Measurements from ENCODE around the gene GLB1L2. TPM values are rescaled to one million over a fixed set of nuclear protein-coding genes. Genes with fewer than 3 reads are reported as not detected.

GLB1L2 gene
- polyA plus RNA-seq, 1 of the 3 experiments (the other 2 are of a cell fraction): 3.4 TPM

GRCh38 chr11:134363161-134363560 is 31.4 kb downstream of the GLB1L2 start:
- ChIA-PET POLR2A (no interaction called here), CTCF (no interaction called here)
- no peaks in the 10 kb centered on the region for H3K27me3 ChIP-seq (ENCODE audit: insufficient read depth)
- no peak overlapping the region for H3K4me2 ChIP-seq
- no peak overlapping the region for H3K9ac ChIP-seq
- H4K20me1 ChIP-seq (ENCODE audit: insufficient read depth): no peaks in the 10 kb centered on the region
- TF ChIP-seq JUND (IDR thresholded peaks at IDR 0.05) (no peak), FOXJ3 (CRISPR knock-in tag; IDR thresholded peaks at IDR 0.05) (no peak), USF1 (IDR thresholded peaks at IDR 0.05; ENCODE audit: borderline replicate concordance, low read depth) (no peak), NFIC (IDR thresholded peaks at IDR 0.05; ENCODE audit: borderline replicate concordance) (no peak), EP300 (IDR thresholded peaks at IDR 0.05; ENCODE audit: borderline replicate concordance in 1 of 2, low read depth in 1 of 2, low read length in 1 of 2) (no peak), TCF12 (IDR thresholded peaks at IDR 0.05) (no peak), RFX5 (IDR thresholded peaks at IDR 0.05; ENCODE audit: low read length) (no peak), TAF1 (IDR thresholded peaks at IDR 0.05; ENCODE audit: borderline replicate concordance, low read depth, low read length) (no peak), GABPA (IDR thresholded peaks at IDR 0.05; ENCODE audit: low read depth) (no peak), CHD2 (IDR thresholded peaks at IDR 0.05; ENCODE audit: low read length, partially characterized antibody) (no peak), RCOR1 (IDR thresholded peaks at IDR 0.05; ENCODE audit: low read length) (no peak), ELF1 (IDR thresholded peaks at IDR 0.05) (no peak), YY1 (IDR thresholded peaks at IDR 0.05; ENCODE audit: low read depth) (no peak), ZBTB33 (IDR thresholded peaks at IDR 0.05; ENCODE audit: borderline replicate concordance, low read depth) (no peak), MXI1 (IDR thresholded peaks at IDR 0.05; ENCODE audit: low read depth, low read length) (no peak), FOXM1 (IDR thresholded peaks at IDR 0.05; ENCODE audit: low read depth) (no peak), GATA2 (CRISPR knock-in tag; IDR thresholded peaks at IDR 0.05) (no peak), POLR2AphosphoS5 (IDR thresholded peaks at IDR 0.05; ENCODE audit: low read depth, low read length) (no peak)
- WGBS (ENCODE audit: low lambda C conversion rate): 72% methylated on average over 4 of the region's 9 CpGs
- H3K79me2 ChIP-seq (ENCODE audit: insufficient read depth): no peaks in the 10 kb centered on the region
- H3K9me3 ChIP-seq: no peaks in the 10 kb centered on the region
- no peak overlapping the region for H3K4me3 ChIP-seq (ENCODE audit: low read depth in 2 of 2, low read length in 1 of 2)
- no peaks in the 10 kb centered on the region for H3K9me2 ChIP-seq
- no peaks in the 10 kb centered on the region for H3F3A ChIP-seq (replicated peaks; ENCODE audit: insufficient read depth)
- H3K36me3 ChIP-seq (replicated peaks in 1 of 2; ENCODE audit: control insufficient read depth in 1 of 2, insufficient read depth in 2 of 2, low read length in 1 of 2): no peaks in the 10 kb centered on the region
- no peak overlapping the region for H2AFZ ChIP-seq (ENCODE audit: low read depth)
- no peak for DNase-seq
- no peaks in the 10 kb centered on the region; a peak in 1 of 4 replicates for H3K4me1 ChIP-seq (ENCODE audit: control insufficient read depth in 1 of 2, insufficient read depth in 2 of 2, low read depth in 1 of 2, low read length in 1 of 2)
- no peak overlapping the region for H3K27ac ChIP-seq (ENCODE audit: low read depth in 2 of 2, low read length in 1 of 2)

GRCh38 chr11:134363592-134363991 is 31.8 kb downstream of the GLB1L2 start:
- Histone ChIP-seq H3K9ac (no peak overlapping the region), H3K36me3 (replicated peaks in 1 of 2; ENCODE audit: control insufficient read depth in 1 of 2, insufficient read depth in 2 of 2, low read length in 1 of 2) (no peaks in the 10 kb centered on the region), H3K4me3 (ENCODE audit: low read depth in 2 of 2, low read length in 1 of 2) (no peak overlapping the region), H3K79me2 (ENCODE audit: insufficient read depth) (no peaks in the 10 kb centered on the region), H3K4me2 (no peak overlapping the region), H3K9me2 (no peaks in the 10 kb centered on the region), H3F3A (replicated peaks; ENCODE audit: insufficient read depth) (no peaks in the 10 kb centered on the region), H4K20me1 (ENCODE audit: insufficient read depth) (no peaks in the 10 kb centered on the region), H3K9me3 (no peaks in the 10 kb centered on the region), H3K27ac (ENCODE audit: low read depth in 2 of 2, low read length in 1 of 2) (no peak overlapping the region), H3K27me3 (ENCODE audit: insufficient read depth) (no peaks in the 10 kb centered on the region), H3K4me1 (ENCODE audit: control insufficient read depth in 1 of 2, insufficient read depth in 2 of 2, low read depth in 1 of 2, low read length in 1 of 2) (no peaks in the 10 kb centered on the region; a peak in 1 of 4 replicates), H2AFZ (ENCODE audit: low read depth) (no peak overlapping the region)
- ChIA-PET POLR2A (no interaction called here), CTCF (no interaction called here)
- 76% methylated on average over 7 of the region's 7 CpGs for WGBS (ENCODE audit: low lambda C conversion rate)
- no peak for DNase-seq
- TF ChIP-seq TEAD4 (IDR thresholded peaks at IDR 0.05; ENCODE audit: borderline replicate concordance, insufficient read depth) (no peak), EZH2phosphoT487 (IDR thresholded peaks at IDR 0.05; ENCODE audit: borderline replicate concordance, low read depth) (no peak), USF1 (IDR thresholded peaks at IDR 0.05; ENCODE audit: borderline replicate concordance, low read depth) (no peak), FOXJ3 (CRISPR knock-in tag; IDR thresholded peaks at IDR 0.05) (no peak), MXI1 (IDR thresholded peaks at IDR 0.05; ENCODE audit: low read depth, low read length) (no peak), CTCF (IDR thresholded peaks at IDR 0.05) (no peak), ELF1 (IDR thresholded peaks at IDR 0.05) (no peak), YY1 (IDR thresholded peaks at IDR 0.05; ENCODE audit: low read depth) (no peak), MAX (IDR thresholded peaks at IDR 0.05; ENCODE audit: low read depth) (no peak), GABPA (IDR thresholded peaks at IDR 0.05; ENCODE audit: low read depth) (no peak), SMC3 (IDR thresholded peaks at IDR 0.05; ENCODE audit: low read depth, low read length) (no peak), CHD2 (IDR thresholded peaks at IDR 0.05; ENCODE audit: low read length, partially characterized antibody) (no peak)
